OCI-LY3 (cell line): ENCODE data around the gene SYF2.

ENCODE experiments used
- EZH2phosphoT487 ChIP-seq: fragments of 200-600 bp; shearing (Covaris generic); IDR thresholded peaks from 2 replicates; pipeline ENCODE4 v1.6.1; 2018; ENCODE audit warnings: antibody characterized with exemption, mixed run types, low read depth
- TF ChIP-seq, protein P1 (sequence below): fragments of 200-600, 300-600 bp; sonication (generic); IDR thresholded peaks from 2 replicates; pipeline ENCODE4 v1.5.1; 2014; ENCODE audit warnings: antibody characterized with exemption, low read length, low read depth

DNA sequence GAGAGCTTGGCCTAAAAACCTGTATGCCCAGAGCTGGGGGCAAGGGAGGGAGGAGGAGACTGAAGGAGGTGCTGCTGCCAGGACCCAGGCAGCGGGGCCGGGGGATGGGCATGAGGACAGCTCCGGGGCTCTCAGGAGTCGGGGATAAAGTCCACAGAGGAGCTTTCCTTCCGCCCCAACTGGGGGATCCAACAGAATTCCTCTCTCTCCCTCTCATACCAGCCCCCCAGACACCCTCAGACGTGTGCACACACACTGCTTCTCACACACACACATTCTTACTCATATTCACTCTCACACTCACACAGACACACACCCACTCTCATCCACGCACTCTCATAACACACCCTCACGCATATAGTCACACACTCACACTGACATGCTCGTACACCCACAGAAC, 39.1 kb downstream of the SYF2 start:
- TF ChIP-seq, protein P1, sequence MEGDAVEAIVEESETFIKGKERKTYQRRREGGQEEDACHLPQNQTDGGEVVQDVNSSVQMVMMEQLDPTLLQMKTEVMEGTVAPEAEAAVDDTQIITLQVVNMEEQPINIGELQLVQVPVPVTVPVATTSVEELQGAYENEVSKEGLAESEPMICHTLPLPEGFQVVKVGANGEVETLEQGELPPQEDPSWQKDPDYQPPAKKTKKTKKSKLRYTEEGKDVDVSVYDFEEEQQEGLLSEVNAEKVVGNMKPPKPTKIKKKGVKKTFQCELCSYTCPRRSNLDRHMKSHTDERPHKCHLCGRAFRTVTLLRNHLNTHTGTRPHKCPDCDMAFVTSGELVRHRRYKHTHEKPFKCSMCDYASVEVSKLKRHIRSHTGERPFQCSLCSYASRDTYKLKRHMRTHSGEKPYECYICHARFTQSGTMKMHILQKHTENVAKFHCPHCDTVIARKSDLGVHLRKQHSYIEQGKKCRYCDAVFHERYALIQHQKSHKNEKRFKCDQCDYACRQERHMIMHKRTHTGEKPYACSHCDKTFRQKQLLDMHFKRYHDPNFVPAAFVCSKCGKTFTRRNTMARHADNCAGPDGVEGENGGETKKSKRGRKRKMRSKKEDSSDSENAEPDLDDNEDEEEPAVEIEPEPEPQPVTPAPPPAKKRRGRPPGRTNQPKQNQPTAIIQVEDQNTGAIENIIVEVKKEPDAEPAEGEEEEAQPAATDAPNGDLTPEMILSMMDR, result no peak
- TF ChIP-seq EZH2phosphoT487, result no peak
